ENCODE data around the gene RNU7-1.

GRCh38 chr12:6899837-6900519 lies 43.6 kb upstream of the RNU7-1 start:
- TF ChIP-seq POLR2A (IDR thresholded peaks at IDR 0.05; ENCODE audit: low read depth, low read length) (no peak), TAF1 (IDR thresholded peaks at IDR 0.05; ENCODE audit: borderline replicate concordance, low read depth, low read length) (no peak)
